Adipocyte (in vitro differentiated cells): ENCODE data around the gene PIEZO2.

Source experiments
- DNase-seq: peaks from one replicate; pipeline ENCODE4 v3.0.0-alpha.2; 2015; ENCODE audit warnings: low read depth
- H3K27me3 ChIP-seq: replicated peaks from 2 replicates; pipeline ENCODE4 v1.7.0; 2013; ENCODE audit warnings: mild to moderate bottlenecking, low read length, moderate library complexity; ENCODE audit not compliant: control insufficient read depth, insufficient read depth
- H3K36me3 ChIP-seq: 2 replicates; pipeline ENCODE4 v1.7.0; 2013; ENCODE audit warnings: low read length, mild to moderate bottlenecking, moderate library complexity; ENCODE audit not compliant: control insufficient read depth, insufficient read depth, severe bottlenecking
- H3K4me1 ChIP-seq: 2 replicates; pipeline ENCODE4 v1.7.0; 2013; ENCODE audit warnings: mild to moderate bottlenecking, low read length, moderate library complexity; ENCODE audit not compliant: control insufficient read depth, insufficient read depth
- H3K4me3 ChIP-seq: 2 replicates; pipeline ENCODE4 v1.7.0; 2013; ENCODE audit warnings: mild to moderate bottlenecking, low read length, moderate library complexity
- H3K9ac ChIP-seq: 2 replicates; pipeline ENCODE4 v1.7.0; 2013; ENCODE audit warnings: mild to moderate bottlenecking, low read length, moderate library complexity
- H3K9me3 ChIP-seq: 2 replicates; pipeline ENCODE4 v1.7.0; 2013; ENCODE audit warnings: mild to moderate bottlenecking, low read length, moderate library complexity; ENCODE audit not compliant: control insufficient read depth

Gene PIEZO2

GRCh38 chr18:10840743-10841142 is 308.6 kb downstream of the PIEZO2 start:
- no peak overlapping the region for H3K9ac ChIP-seq
- DNase-seq: peak; percentile 52
- H3K27me3 ChIP-seq: no peaks in the 10 kb centered on the region

GRCh38 chr18:10839421-10839820 is 309.9 kb downstream of the PIEZO2 start:
- Histone ChIP-seq H3K4me3 (no peak overlapping the region), H3K9me3 (no peaks in the 10 kb centered on the region), H3K4me1 (peaks cover 4% of the 10 kb centered on the region), H3K9ac (no peak overlapping the region), H3K27me3 (no peaks in the 10 kb centered on the region), H3K36me3 (no peaks in the 10 kb centered on the region)
- DNase-seq: no peak

More at GRCh38 chr18:10840743-10841142, 308.6 kb downstream of the PIEZO2 start:
- no peak overlapping the region for H3K4me3 ChIP-seq
- H3K4me1 ChIP-seq: peaks cover 4% of the 10 kb centered on the region
- H3K36me3 ChIP-seq: no peaks in the 10 kb centered on the region
- H3K9me3 ChIP-seq: peaks cover under 1% of the 10 kb centered on the region

- no peaks in the 10 kb centered on the region for H3K9me3 ChIP-seq
- peaks cover 4% of the 10 kb centered on the region for H3K4me1 ChIP-seq
- H3K27me3 ChIP-seq: no peaks in the 10 kb centered on the region
- no peak overlapping the region for H3K4me3 ChIP-seq
- no peaks in the 10 kb centered on the region for H3K36me3 ChIP-seq
- peak; percentile 21 for DNase-seq
- no peak overlapping the region for H3K9ac ChIP-seq
Measured at GRCh38 chr18:10838553-10838952, 310.8 kb downstream of the PIEZO2 start.

- DNase-seq: peak; percentile 27
- H3K9me3 ChIP-seq: peaks cover 8% of the 10 kb centered on the region
- H3K4me3 ChIP-seq: no peak overlapping the region
- H3K36me3 ChIP-seq: no peaks in the 10 kb centered on the region
- H3K27me3 ChIP-seq: no peaks in the 10 kb centered on the region
- no peak overlapping the region for H3K9ac ChIP-seq
- no peaks in the 10 kb centered on the region for H3K4me1 ChIP-seq
Measured at GRCh38 chr18:10834128-10834815, 315.1 kb downstream of the PIEZO2 start.

GRCh38 chr18:10833656-10834055 is 315.7 kb downstream of the PIEZO2 start:
- Histone ChIP-seq H3K4me1 (no peaks in the 10 kb centered on the region), H3K9ac (no peak overlapping the region), H3K27me3 (no peaks in the 10 kb centered on the region), H3K9me3 (peaks cover 8% of the 10 kb centered on the region), H3K4me3 (no peak overlapping the region), H3K36me3 (no peaks in the 10 kb centered on the region)
- DNase-seq: peak; percentile 70

GRCh38 chr18:10826400-10826799 is 323.0 kb downstream of the PIEZO2 start:
- DNase-seq: no peak
- Histone ChIP-seq H3K9ac (no peak overlapping the region), H3K36me3 (no peaks in the 10 kb centered on the region), H3K4me1 (no peaks in the 10 kb centered on the region), H3K27me3 (peaks cover 3% of the 10 kb centered on the region), H3K4me3 (no peak overlapping the region), H3K9me3 (peaks cover 13% of the 10 kb centered on the region)

GRCh38 chr18:10822456-10822855 is 326.9 kb downstream of the PIEZO2 start:
- peaks cover 3% of the 10 kb centered on the region for H3K27me3 ChIP-seq
- H3K4me3 ChIP-seq: no peak overlapping the region
- no peaks in the 10 kb centered on the region for H3K36me3 ChIP-seq
- H3K9ac ChIP-seq: no peak overlapping the region
- no peak for DNase-seq
- no peaks in the 10 kb centered on the region for H3K4me1 ChIP-seq
- H3K9me3 ChIP-seq: peaks cover 26% of the 10 kb centered on the region

- no peaks in the 10 kb centered on the region for H3K4me1 ChIP-seq
- H3K9me3 ChIP-seq: peaks cover 21% of the 10 kb centered on the region
- H3K27me3 ChIP-seq: peaks cover 3% of the 10 kb centered on the region
- DNase-seq: no peak
- H3K4me3 ChIP-seq: no peak overlapping the region
- H3K9ac ChIP-seq: no peak overlapping the region
- H3K36me3 ChIP-seq: no peaks in the 10 kb centered on the region
Measured at GRCh38 chr18:10820681-10821080, 328.7 kb downstream of the PIEZO2 start.

GRCh38 chr18:10814336-10814735 is 335.0 kb downstream of the PIEZO2 start:
- no peak overlapping the region for H3K4me3 ChIP-seq
- no peak overlapping the region for H3K9ac ChIP-seq
- no peak for DNase-seq
- H3K4me1 ChIP-seq: no peaks in the 10 kb centered on the region
- H3K27me3 ChIP-seq: peaks cover 3% of the 10 kb centered on the region
- peaks cover 5% of the 10 kb centered on the region for H3K9me3 ChIP-seq
- no peaks in the 10 kb centered on the region for H3K36me3 ChIP-seq

- no peak for DNase-seq
- peaks cover 3% of the 10 kb centered on the region for H3K27me3 ChIP-seq
- no peaks in the 10 kb centered on the region for H3K9me3 ChIP-seq
- H3K4me3 ChIP-seq: no peak overlapping the region
- no peaks in the 10 kb centered on the region for H3K36me3 ChIP-seq
- H3K4me1 ChIP-seq: no peaks in the 10 kb centered on the region
- H3K9ac ChIP-seq: no peak overlapping the region
Measured at GRCh38 chr18:10805587-10806118, 343.7 kb downstream of the PIEZO2 start.

- no peak overlapping the region for H3K9ac ChIP-seq
- H3K36me3 ChIP-seq: no peaks in the 10 kb centered on the region
- H3K4me3 ChIP-seq: no peak overlapping the region
- no peak for DNase-seq
- no peaks in the 10 kb centered on the region for H3K9me3 ChIP-seq
- H3K27me3 ChIP-seq: peaks cover 3% of the 10 kb centered on the region
- no peaks in the 10 kb centered on the region for H3K4me1 ChIP-seq
Measured at GRCh38 chr18:10804126-10804525, 345.2 kb downstream of the PIEZO2 start.
